C4-2B (cell line): ENCODE data around the gene TSPAN4.

Experiments used
- ZFX ChIP-seq: fragments of 450-650 bp; IDR thresholded peaks from 2 replicates; pipeline ENCODE4 v1.6.1; 2017
- TF ChIP-seq, protein P1 (sequence below): fragments of 450-650 bp; conservative IDR thresholded peaks from 2 replicates; pipeline ENCODE4 v1.5.1; 2017; ENCODE audit warnings: mild to moderate bottlenecking

DNA sequence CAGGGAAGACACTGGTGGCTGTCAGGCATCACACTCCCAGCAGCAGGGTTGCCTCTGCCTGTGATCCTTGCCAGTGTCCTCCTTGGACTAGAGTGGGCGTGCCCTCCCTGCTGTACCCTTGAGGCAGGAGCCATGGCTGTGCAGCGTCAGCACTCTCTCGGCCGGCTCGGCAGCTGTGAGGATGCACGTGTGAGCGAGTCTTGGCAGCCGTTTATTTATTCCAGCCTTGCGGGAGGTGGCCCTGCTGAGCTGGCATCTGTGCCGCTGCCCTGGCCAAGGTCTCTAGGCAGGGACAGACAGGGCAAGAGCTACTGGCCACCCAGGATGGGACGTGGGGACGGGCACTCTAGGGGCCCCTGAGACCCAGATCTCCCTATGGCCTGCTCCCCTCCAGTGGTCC, 33.9 kb downstream of the TSPAN4 start:
- TF ChIP-seq, protein P1, sequence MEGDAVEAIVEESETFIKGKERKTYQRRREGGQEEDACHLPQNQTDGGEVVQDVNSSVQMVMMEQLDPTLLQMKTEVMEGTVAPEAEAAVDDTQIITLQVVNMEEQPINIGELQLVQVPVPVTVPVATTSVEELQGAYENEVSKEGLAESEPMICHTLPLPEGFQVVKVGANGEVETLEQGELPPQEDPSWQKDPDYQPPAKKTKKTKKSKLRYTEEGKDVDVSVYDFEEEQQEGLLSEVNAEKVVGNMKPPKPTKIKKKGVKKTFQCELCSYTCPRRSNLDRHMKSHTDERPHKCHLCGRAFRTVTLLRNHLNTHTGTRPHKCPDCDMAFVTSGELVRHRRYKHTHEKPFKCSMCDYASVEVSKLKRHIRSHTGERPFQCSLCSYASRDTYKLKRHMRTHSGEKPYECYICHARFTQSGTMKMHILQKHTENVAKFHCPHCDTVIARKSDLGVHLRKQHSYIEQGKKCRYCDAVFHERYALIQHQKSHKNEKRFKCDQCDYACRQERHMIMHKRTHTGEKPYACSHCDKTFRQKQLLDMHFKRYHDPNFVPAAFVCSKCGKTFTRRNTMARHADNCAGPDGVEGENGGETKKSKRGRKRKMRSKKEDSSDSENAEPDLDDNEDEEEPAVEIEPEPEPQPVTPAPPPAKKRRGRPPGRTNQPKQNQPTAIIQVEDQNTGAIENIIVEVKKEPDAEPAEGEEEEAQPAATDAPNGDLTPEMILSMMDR = no peak
- no peak for TF ChIP-seq ZFX
